SK-N-SH (cell line): ENCODE data around the gene SSB.

Source experiments
- EZH2phosphoT487 ChIP-seq: fragments of 200-600 bp; sonication (generic); IDR thresholded peaks from 2 replicates; pipeline ENCODE4 v1.6.1; 2017; ENCODE audit warnings: low read depth, mixed run types, mild to moderate bottlenecking, antibody characterized with exemption, moderate library complexity, borderline replicate concordance
- FOXM1 ChIP-seq: IDR thresholded peaks from 2 replicates; pipeline ENCODE4 v1.4.0; 2012; ENCODE audit warnings: low read depth, mild to moderate bottlenecking
- GABPA ChIP-seq: IDR thresholded peaks from 2 replicates; pipeline ENCODE4 v1.4.0; 2012; ENCODE audit warnings: low read depth, mild to moderate bottlenecking
- NRF1 ChIP-seq: IDR thresholded peaks from 2 replicates; pipeline ENCODE4 v1.6.1; 2012; ENCODE audit warnings: low read depth, mild to moderate bottlenecking, low read length
- RFX5 ChIP-seq: IDR thresholded peaks from 2 replicates; pipeline ENCODE4 v1.6.1; 2012; ENCODE audit warnings: mild to moderate bottlenecking, improper control_type of control experiment, low read length
- SIN3A ChIP-seq: IDR thresholded peaks from 2 replicates; pipeline ENCODE4 v1.6.1; 2012; ENCODE audit warnings: low read depth, mild to moderate bottlenecking, low read length, moderate library complexity, borderline replicate concordance
- TF ChIP-seq, protein P1 (sequence below): fragments of 200-600 bp; sonication (generic); IDR thresholded peaks from 2 replicates; pipeline ENCODE4 v1.6.1; 2017; ENCODE audit warnings: antibody characterized with exemption, mild to moderate bottlenecking, moderate library complexity
- TF ChIP-seq, protein P2 (sequence below): IDR thresholded peaks from 2 replicates; pipeline ENCODE4 v1.4.0; 2012; ENCODE audit warnings: low read depth
- TF ChIP-seq, protein P3 (sequence below): IDR thresholded peaks from 2 replicates; pipeline ENCODE4 v1.6.1; 2012; ENCODE audit warnings: mild to moderate bottlenecking, low read depth, low read length, moderate library complexity

DNA sequence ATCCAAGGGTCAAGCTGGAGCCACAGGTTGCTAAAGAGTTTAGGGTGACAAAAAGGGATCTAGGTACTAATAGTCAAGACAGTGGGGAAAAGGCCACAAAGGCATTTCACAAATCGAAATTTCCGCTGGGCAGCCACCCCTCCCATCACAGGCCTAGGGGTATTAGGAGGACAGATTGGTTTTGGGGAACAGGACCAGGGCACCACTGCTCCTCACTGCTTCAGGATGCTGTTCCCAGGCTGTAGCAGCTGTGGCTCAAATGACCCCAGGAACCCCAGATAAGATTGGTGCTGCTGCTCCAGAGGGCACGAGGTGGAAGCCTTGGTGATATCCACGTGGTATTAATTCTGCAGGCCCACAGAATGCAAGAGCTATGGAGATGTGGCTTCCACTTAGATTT, 42.3 kb upstream of the SSB start:
- TF ChIP-seq EZH2phosphoT487 (no peak), GABPA (no peak), FOXM1 (no peak), RFX5 (no peak), NRF1 (no peak), SIN3A (no peak)
- TF ChIP-seq, protein P1, sequence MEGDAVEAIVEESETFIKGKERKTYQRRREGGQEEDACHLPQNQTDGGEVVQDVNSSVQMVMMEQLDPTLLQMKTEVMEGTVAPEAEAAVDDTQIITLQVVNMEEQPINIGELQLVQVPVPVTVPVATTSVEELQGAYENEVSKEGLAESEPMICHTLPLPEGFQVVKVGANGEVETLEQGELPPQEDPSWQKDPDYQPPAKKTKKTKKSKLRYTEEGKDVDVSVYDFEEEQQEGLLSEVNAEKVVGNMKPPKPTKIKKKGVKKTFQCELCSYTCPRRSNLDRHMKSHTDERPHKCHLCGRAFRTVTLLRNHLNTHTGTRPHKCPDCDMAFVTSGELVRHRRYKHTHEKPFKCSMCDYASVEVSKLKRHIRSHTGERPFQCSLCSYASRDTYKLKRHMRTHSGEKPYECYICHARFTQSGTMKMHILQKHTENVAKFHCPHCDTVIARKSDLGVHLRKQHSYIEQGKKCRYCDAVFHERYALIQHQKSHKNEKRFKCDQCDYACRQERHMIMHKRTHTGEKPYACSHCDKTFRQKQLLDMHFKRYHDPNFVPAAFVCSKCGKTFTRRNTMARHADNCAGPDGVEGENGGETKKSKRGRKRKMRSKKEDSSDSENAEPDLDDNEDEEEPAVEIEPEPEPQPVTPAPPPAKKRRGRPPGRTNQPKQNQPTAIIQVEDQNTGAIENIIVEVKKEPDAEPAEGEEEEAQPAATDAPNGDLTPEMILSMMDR: no peak
- TF ChIP-seq, protein P2, sequence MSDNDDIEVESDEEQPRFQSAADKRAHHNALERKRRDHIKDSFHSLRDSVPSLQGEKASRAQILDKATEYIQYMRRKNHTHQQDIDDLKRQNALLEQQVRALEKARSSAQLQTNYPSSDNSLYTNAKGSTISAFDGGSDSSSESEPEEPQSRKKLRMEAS: no peak
- TF ChIP-seq, protein P3, sequence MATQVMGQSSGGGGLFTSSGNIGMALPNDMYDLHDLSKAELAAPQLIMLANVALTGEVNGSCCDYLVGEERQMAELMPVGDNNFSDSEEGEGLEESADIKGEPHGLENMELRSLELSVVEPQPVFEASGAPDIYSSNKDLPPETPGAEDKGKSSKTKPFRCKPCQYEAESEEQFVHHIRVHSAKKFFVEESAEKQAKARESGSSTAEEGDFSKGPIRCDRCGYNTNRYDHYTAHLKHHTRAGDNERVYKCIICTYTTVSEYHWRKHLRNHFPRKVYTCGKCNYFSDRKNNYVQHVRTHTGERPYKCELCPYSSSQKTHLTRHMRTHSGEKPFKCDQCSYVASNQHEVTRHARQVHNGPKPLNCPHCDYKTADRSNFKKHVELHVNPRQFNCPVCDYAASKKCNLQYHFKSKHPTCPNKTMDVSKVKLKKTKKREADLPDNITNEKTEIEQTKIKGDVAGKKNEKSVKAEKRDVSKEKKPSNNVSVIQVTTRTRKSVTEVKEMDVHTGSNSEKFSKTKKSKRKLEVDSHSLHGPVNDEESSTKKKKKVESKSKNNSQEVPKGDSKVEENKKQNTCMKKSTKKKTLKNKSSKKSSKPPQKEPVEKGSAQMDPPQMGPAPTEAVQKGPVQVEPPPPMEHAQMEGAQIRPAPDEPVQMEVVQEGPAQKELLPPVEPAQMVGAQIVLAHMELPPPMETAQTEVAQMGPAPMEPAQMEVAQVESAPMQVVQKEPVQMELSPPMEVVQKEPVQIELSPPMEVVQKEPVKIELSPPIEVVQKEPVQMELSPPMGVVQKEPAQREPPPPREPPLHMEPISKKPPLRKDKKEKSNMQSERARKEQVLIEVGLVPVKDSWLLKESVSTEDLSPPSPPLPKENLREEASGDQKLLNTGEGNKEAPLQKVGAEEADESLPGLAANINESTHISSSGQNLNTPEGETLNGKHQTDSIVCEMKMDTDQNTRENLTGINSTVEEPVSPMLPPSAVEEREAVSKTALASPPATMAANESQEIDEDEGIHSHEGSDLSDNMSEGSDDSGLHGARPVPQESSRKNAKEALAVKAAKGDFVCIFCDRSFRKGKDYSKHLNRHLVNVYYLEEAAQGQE: no peak
